RWPE1 (cell line): Measurements from ENCODE around the gene GMPS.

Experiments
- CTCF ChIA-PET: fragments of 350-600 bp; sonication (Branson Sonifier 250); formaldehyde crosslinking; extraction: SDS; loops from one replicate; lab custom pipeline; 2021; lab: Yijun Ruan, JAX
- POLR2A ChIA-PET: fragments of 400-600 bp; formaldehyde crosslinking; extraction: SDS; loops from one replicate; lab custom pipeline; 2020; ENCODE audit warnings: antibody characterized with exemption; ENCODE audit not compliant: low non-redundant PET; lab: Yijun Ruan, JAX
- DNase-seq: peaks from one replicate; pipeline ENCODE4 v3.0.0; 2012; ENCODE audit warnings: low spot score
- H3K27ac ChIP-seq: fragments of 450-650 bp; 2 replicates; pipeline ENCODE4 v1.5.1; 2017
- CTCF ChIP-seq: fragments of 450-650 bp; conservative IDR thresholded peaks from 2 replicates; pipeline ENCODE4 v1.5.1; 2017; ENCODE audit warnings: low read depth, mild to moderate bottlenecking

GMPS gene

GRCh38 chr3:155908086-155908485 is 37.6 kb downstream of the GMPS start:
- POLR2A ChIA-PET, result no interaction called here
- TF ChIP-seq CTCF, result no peak
- CTCF ChIA-PET, result no interaction called here
- DNase-seq, result no peak
- no peak overlapping the region for H3K27ac ChIP-seq

- no peak overlapping the region for H3K27ac ChIP-seq
- no peak for TF ChIP-seq CTCF
- POLR2A ChIA-PET, result no interaction called here
- no peak for DNase-seq
- CTCF ChIA-PET, result no interaction called here
Measured at GRCh38 chr3:155908605-155909004, 38.2 kb downstream of the GMPS start.

GRCh38 chr3:155912090-155912489 is 41.6 kb downstream of the GMPS start:
- H3K27ac ChIP-seq, result no peak overlapping the region
- DNase-seq, result no peak
- no peak for TF ChIP-seq CTCF
- CTCF ChIA-PET, result no interaction called here
- POLR2A ChIA-PET, result no interaction called here

GRCh38 chr3:155912579-155913190 is 42.2 kb downstream of the GMPS start:
- DNase-seq, result no peak
- CTCF ChIA-PET, result no interaction called here
- TF ChIP-seq CTCF, result no peak
- H3K27ac ChIP-seq, result no peak overlapping the region
- POLR2A ChIA-PET, result no interaction called here

GRCh38 chr3:155917781-155918180 is 47.3 kb downstream of the GMPS start:
- CTCF ChIA-PET, result no interaction called here

GRCh38 chr3:155919728-155920127 is 49.3 kb downstream of the GMPS start:
- H3K27ac ChIP-seq, result no peak overlapping the region
- DNase-seq, result peak; percentile 57
- CTCF ChIA-PET, result no interaction called here
- POLR2A ChIA-PET, result no interaction called here
- no peak for TF ChIP-seq CTCF

More at GRCh38 chr3:155917781-155918180, 47.3 kb downstream of the GMPS start:
- TF ChIP-seq CTCF, result no peak
- no peak for DNase-seq
- POLR2A ChIA-PET, result no interaction called here
- no peak overlapping the region for H3K27ac ChIP-seq
